H1 (cell line): Measurements from ENCODE around the gene PRRX2. TPM values are rescaled to one million over a fixed set of nuclear protein-coding genes. Genes with fewer than 3 reads are reported as not detected.

ENCODE experiments used
- BACH1 ChIP-seq: IDR thresholded peaks from 2 replicates; pipeline ENCODE4 v1.6.1; 2012; ENCODE audit warnings: low read length, improper control_type of control experiment
- EZH2 ChIP-seq: fragments of 200-600 bp; sonication (generic); IDR thresholded peaks from 2 replicates; pipeline ENCODE4 v1.7.1; 2012; ENCODE audit warnings: low read depth, mild to moderate bottlenecking, moderate library complexity, low read length, inconsistent platforms; ENCODE audit not compliant: severe bottlenecking
- FOSL1 ChIP-seq: IDR thresholded peaks from 2 replicates; pipeline ENCODE4 v1.6.1; 2011; ENCODE audit warnings: mild to moderate bottlenecking, low read depth, low read length, moderate library complexity; ENCODE audit not compliant: insufficient read depth
- GABPA ChIP-seq: IDR thresholded peaks from 2 replicates; pipeline ENCODE4 v1.6.1; 2011; ENCODE audit warnings: mild to moderate bottlenecking, low read length, moderate library complexity, borderline replicate concordance; ENCODE audit not compliant: insufficient read depth
- GTF2F1 ChIP-seq: IDR thresholded peaks from 2 replicates; pipeline ENCODE4 v1.6.1; 2012; ENCODE audit warnings: low read depth, low read length, improper control_type of control experiment, borderline replicate concordance
- HDAC6 ChIP-seq: IDR thresholded peaks from one replicate; pipeline ENCODE4 v1.7.1; 2012; ENCODE audit warnings: low read depth, mild to moderate bottlenecking, inconsistent platforms, low read length, moderate library complexity
- KDM1A ChIP-seq: fragments of 200-600, 300-600 bp; sonication (generic); IDR thresholded peaks from 2 replicates; pipeline ENCODE4 v1.7.1; 2016; ENCODE audit warnings: mild to moderate bottlenecking, low read length, borderline replicate concordance
- MAFK ChIP-seq: IDR thresholded peaks from 2 replicates; pipeline ENCODE4 v1.6.1; 2012; ENCODE audit warnings: low read depth, mild to moderate bottlenecking, improper control_type of control experiment, low read length
- NANOG ChIP-seq: IDR thresholded peaks from 2 replicates; pipeline ENCODE4 v1.6.1; 2011; ENCODE audit warnings: low read length, low read depth, mild to moderate bottlenecking, inconsistent platforms; ENCODE audit not compliant: insufficient read depth, poor library complexity, severe bottlenecking
- POU5F1 ChIP-seq: IDR thresholded peaks from 2 replicates; pipeline ENCODE4 v1.6.1; 2011; ENCODE audit warnings: low read depth, mild to moderate bottlenecking, low read length, moderate library complexity
- RXRA ChIP-seq: IDR thresholded peaks from 2 replicates; pipeline ENCODE4 v1.6.1; 2011; ENCODE audit warnings: low read depth, mild to moderate bottlenecking, low read length, moderate library complexity; ENCODE audit not compliant: insufficient read depth
- SIRT6 ChIP-seq: IDR thresholded peaks from one replicate; pipeline ENCODE4 v1.7.1; 2012; ENCODE audit warnings: low read length, inconsistent platforms
- SP2 ChIP-seq: IDR thresholded peaks from 2 replicates; pipeline ENCODE4 v1.6.1; 2012; ENCODE audit warnings: mild to moderate bottlenecking, low read length, inconsistent platforms
- SUZ12 ChIP-seq: fragments of 200-600 bp; sonication (generic); IDR thresholded peaks from 2 replicates; pipeline ENCODE4 v1.6.1; 2012; ENCODE audit warnings: mild to moderate bottlenecking, inconsistent platforms, low read length, moderate library complexity, mixed read lengths
- TAF1 ChIP-seq: IDR thresholded peaks from 2 replicates; pipeline ENCODE4 v1.6.1; 2011; ENCODE audit warnings: mild to moderate bottlenecking, low read depth, low read length
- TBP ChIP-seq: IDR thresholded peaks from 2 replicates; pipeline ENCODE4 v1.6.1; 2011; ENCODE audit warnings: low read depth, low read length, improper control_type of control experiment
- TCF12 ChIP-seq: IDR thresholded peaks from 2 replicates; pipeline ENCODE4 v1.6.1; 2011; ENCODE audit warnings: low read depth, mild to moderate bottlenecking, low read length
- polyA plus RNA-seq, 7 experiments: library from polyadenylated mRNA; depleted of rRNA in 3 of 7; stranded (reverse) in 5 of 7; unstranded in 2 of 7; fragments of >200 nt in 5 of 7; fragments of 200-250 nt in 2 of 7; gene quantifications; 1 replicate in 5 of 7; 2 replicates in 1 of 7; 4 replicates in 1 of 7; pipeline versions ENCODE4 v1.2.1 to v1.2.3, GENCODE V29; 2011 to 2013; ENCODE audit warnings: missing spikeins in 2 of 7, mixed read lengths in 2 of 7
- total RNA-seq: library from RNA; stranded (reverse); fragmentation: NEBNext Ultra II Directional; extraction: Animal tissue kit (Norgen Biotek cat#: 25700); gene quantifications from 2 replicates; pipeline ENCODE4 v1.2.1, GENCODE V29; 2021
- TF ChIP-seq, protein P1 (sequence below): IDR thresholded peaks from 2 replicates; pipeline ENCODE4 v1.6.1; 2012; ENCODE audit warnings: inconsistent platforms
- TF ChIP-seq, protein P2 (sequence below): IDR thresholded peaks from 2 replicates; pipeline ENCODE4 v1.6.1; 2012; ENCODE audit warnings: low read length, inconsistent platforms
- TF ChIP-seq, protein P3 (sequence below), 3 experiments: IDR thresholded peaks; 1 replicate in 2 of 3; 2 replicates in 1 of 3; pipeline versions ENCODE4 v1.5.1 to v1.6.1; 2011; ENCODE audit warnings: low read length in 3 of 3, mild to moderate bottlenecking in 3 of 3, inconsistent platforms in 2 of 3, low read depth in 1 of 3, moderate library complexity in 1 of 3; ENCODE audit not compliant: insufficient read depth in 1 of 3; ENCODE audit errors: control extremely low read depth in 1 of 3

PRRX2 gene
- total and polyA plus RNA-seq, 2 of the 8 experiments (the other 6 are each of a cell fraction or from before 2014, with no cell fraction given), result 5.8 to 9.2 TPM

DNA sequence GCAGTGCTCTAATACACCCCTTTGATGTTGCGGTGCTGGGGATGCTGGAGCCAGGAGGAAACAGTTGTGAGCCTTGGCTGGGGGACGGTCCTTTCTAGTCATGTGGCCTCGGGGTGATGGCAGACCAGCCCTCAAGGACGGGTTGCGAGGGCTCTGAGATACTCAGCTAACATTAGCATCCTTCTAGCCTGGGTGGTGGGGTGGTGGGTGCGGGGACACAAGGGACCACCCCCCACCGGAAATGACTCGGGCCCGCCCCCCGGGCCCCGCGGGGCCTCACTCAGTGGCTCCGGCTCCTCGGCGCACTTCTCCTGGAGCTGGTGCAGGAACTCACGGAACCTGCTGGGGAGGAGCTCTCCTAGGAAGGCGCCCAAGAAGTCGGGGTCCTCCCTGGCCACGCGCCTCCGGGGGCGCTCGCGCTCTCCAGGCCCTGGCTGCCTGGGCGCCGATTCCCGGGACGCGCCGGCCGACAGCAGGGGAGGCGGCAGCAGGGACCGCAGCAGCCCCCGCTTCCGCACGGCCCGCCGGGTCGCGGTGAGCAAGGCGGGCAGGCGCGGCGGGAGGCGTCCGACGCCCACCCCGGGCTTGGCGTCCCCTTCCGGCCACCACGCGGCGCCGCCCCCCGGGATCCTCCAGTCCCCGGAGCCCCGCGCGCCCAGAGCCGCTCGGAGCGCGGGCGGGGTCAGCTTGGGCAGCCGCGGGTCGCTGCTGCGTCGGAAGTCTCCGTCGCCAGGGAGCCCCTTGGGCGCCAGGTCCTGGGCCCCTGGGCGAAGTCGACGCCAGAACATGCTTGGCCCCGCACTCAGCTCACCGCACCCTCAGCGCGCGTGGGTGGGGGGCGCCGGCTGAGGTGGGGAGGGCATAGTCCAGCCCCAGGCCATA is 45.4 kb upstream of the PRRX2 start (continued):
- TF ChIP-seq GTF2F1, result no peak
- peak; percentile 79 for TF ChIP-seq SUZ12
- TF ChIP-seq POU5F1, result no peak
- TF ChIP-seq TBP, result no peak
- no peak for TF ChIP-seq TCF12
- no peak for TF ChIP-seq NANOG
- no peak for TF ChIP-seq KDM1A
- TF ChIP-seq EZH2, result peak; percentile 68
- TF ChIP-seq SIRT6, result no peak
- TF ChIP-seq RXRA, result no peak
- TF ChIP-seq MAFK, result no peak
- TF ChIP-seq, protein P1, sequence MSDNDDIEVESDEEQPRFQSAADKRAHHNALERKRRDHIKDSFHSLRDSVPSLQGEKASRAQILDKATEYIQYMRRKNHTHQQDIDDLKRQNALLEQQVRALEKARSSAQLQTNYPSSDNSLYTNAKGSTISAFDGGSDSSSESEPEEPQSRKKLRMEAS, result no peak
- TF ChIP-seq FOSL1, result no peak
- TF ChIP-seq SP2, result no peak
- TF ChIP-seq HDAC6, result no peak
- no peak for TF ChIP-seq BACH1
- TF ChIP-seq, protein P2, sequence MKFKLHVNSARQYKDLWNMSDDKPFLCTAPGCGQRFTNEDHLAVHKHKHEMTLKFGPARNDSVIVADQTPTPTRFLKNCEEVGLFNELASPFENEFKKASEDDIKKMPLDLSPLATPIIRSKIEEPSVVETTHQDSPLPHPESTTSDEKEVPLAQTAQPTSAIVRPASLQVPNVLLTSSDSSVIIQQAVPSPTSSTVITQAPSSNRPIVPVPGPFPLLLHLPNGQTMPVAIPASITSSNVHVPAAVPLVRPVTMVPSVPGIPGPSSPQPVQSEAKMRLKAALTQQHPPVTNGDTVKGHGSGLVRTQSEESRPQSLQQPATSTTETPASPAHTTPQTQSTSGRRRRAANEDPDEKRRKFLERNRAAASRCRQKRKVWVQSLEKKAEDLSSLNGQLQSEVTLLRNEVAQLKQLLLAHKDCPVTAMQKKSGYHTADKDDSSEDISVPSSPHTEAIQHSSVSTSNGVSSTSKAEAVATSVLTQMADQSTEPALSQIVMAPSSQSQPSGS, result no peak
- TF ChIP-seq GABPA, result no peak
- TF ChIP-seq, protein P3, sequence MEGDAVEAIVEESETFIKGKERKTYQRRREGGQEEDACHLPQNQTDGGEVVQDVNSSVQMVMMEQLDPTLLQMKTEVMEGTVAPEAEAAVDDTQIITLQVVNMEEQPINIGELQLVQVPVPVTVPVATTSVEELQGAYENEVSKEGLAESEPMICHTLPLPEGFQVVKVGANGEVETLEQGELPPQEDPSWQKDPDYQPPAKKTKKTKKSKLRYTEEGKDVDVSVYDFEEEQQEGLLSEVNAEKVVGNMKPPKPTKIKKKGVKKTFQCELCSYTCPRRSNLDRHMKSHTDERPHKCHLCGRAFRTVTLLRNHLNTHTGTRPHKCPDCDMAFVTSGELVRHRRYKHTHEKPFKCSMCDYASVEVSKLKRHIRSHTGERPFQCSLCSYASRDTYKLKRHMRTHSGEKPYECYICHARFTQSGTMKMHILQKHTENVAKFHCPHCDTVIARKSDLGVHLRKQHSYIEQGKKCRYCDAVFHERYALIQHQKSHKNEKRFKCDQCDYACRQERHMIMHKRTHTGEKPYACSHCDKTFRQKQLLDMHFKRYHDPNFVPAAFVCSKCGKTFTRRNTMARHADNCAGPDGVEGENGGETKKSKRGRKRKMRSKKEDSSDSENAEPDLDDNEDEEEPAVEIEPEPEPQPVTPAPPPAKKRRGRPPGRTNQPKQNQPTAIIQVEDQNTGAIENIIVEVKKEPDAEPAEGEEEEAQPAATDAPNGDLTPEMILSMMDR (IDR thresholded peaks at IDR 0.05; ENCODE audit: control extremely low read depth in 1 of 3, insufficient read depth in 1 of 3, low read depth in 1 of 3, low read length in 3 of 3), result peak in 1 of 3 experiments; percentile 17; a peak in 1 of 4 replicates
- no peak for TF ChIP-seq TAF1
